NCI-H2196 (cell line): ENCODE measurements around the gene GRIN2A.

Experiments
- DNase-seq: peaks from one replicate; lab custom pipeline; 2025; ENCODE audit not compliant: unreplicated experiment; lab: John Stamatoyannopoulos, UW

The GRIN2A gene

DNA sequence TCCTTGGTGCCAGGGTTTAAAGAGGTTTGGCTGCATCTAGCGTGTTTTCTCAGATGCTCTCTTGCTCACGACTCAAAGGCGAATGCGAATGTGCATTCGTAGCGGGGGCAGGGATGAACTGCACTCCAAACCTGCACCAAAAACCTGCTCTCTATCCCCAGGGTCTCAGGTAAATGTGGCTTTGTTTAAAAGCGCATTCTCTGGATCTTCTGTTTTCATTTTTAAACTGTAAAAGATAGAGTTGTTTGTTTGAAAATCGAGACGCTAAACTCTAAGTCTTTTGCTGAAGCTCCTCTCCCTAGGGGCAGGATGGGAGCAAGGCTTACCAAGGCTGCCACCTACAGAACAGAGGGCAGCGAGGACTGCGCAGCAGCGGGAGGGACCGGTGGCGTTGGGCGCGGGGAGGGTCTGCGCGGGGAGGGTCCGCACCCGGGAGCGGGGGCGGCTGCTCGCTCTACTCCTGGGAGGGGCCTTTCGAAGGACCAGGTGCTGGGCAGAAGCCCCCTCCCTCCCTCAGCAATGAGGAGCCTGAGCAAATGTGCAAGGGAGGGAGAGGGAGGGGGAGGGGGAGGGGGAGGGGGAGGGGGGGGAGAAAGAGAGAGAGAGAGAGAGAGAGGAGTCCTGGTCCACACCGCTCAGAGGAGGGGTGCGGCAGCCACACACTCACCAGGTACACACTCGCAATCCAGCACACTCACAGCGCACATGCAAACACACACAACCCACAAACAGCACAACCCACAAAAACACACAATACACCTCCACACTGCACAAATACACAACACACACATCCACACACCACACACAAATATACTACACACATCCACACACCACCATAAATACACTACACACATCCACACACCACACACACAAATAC is 142.8 kb downstream of the GRIN2A start:
- DNase-seq = no peak

DNA sequence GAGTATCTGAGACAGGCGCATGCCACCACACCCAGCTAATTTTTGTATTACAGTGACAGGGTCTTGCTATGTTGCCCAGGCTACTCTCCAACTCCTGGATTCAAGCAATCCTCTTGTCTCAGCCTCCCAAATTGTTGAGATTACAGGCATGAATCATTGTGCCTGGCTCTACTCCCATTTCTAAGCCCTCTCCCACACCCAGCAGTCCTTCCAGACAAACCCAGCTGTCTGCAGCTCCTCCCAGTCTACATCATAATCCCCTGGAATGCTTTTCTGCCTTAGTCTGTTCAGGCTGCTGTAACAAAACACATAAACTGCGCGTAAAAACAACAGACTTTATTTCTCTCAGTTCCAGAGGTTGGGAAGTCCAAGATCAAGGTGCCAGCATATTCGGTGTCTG is 144.5 kb downstream of the GRIN2A start:
- no peak for DNase-seq

DNA sequence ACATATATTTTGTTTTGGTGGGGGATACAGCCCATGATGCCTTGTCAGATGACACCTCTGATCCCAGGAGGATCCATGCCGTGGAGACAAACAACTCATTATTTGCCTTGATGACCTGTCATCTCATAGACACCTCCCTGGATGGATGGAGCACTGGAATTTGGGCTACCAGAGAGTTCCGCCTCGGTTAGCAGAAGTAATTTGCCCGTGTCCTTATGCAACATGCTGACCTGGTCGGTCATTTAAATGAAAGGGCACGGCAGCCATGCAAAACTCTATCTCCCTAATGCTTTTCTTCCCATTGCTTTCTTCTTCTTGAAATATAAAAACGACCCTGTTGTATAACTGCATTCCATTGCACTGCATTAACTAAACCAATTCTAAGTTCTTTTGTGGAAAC is 145.3 kb downstream of the GRIN2A start:
- DNase-seq = no peak

DNA sequence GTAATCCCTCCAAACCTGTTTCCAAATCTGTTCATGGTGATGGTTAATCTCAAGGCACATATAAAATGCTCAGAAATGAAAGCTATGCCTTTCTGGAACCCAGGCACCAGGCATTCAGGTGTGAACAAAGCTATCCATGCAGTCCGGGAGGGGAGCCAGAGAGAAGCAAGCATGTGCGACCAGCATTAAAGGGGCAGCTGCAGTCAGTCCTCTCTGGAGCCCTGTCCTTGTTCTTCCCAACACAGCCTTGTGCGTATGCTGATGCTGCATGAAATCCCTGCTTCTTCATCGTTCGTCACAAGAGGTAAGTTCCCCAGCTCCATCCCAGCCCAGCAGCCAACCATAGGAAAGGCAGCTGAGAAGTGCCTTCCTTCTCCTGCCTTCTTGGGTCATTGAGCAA is 148.7 kb downstream of the GRIN2A start:
- DNase-seq = no peak

DNA sequence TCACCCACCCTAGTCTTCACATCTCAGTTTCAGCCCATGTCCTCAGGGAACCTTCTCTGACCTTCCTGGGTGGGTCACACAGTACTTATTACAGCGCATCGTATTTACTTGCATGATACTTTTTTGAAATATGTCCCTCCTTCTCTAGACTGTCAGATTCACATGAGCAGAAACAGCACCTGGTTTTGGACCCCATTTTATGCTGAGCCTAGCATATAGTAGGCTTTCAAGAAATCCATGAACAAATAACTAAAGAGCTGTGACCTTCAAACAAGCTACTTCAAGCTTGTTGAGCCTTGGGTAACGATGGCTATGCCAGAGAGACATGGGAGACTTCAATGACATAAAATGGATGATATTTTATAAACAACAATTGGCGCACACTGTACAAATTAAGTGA is 150.3 kb downstream of the GRIN2A start:
- no peak for DNase-seq

DNA sequence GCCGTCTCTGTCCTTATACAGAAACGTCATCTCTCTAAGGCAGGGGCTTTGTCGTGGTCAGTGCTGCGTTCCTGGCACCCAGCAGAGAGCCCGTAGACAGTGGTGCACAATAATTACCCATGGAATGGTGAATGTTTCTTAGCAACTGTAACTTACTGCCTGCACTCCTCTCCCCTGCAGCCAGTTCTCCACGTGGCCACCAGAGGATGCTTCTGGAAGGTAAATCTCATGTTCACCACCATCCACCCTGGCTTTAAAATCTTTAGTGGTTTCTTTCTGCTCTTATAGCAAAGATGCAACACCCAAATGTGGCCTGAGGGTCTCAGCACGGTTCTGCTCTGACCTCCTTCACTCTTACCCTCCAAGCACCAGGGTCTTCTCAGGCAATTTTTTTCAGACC is 150.8 kb downstream of the GRIN2A start:
- DNase-seq = no peak

DNA sequence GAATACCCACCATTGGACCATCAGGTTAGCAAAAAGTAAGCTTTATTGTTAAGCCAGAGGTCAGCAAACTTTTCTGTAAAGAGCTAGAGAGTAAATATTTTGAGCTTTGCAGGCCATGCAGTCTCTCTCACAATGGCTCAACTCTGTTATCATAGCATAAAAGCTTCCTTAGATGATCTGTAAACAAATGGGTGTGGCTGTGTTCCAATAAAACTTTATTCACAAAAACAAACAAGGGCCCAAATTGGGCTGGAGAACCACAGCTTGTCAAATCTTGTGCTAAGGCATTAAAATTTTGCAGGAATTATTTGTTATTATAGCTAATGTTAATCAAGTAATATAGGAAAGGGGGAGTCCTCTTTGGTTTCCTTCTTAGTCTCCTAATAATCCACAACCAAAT is 153.6 kb downstream of the GRIN2A start:
- DNase-seq = no peak

DNA sequence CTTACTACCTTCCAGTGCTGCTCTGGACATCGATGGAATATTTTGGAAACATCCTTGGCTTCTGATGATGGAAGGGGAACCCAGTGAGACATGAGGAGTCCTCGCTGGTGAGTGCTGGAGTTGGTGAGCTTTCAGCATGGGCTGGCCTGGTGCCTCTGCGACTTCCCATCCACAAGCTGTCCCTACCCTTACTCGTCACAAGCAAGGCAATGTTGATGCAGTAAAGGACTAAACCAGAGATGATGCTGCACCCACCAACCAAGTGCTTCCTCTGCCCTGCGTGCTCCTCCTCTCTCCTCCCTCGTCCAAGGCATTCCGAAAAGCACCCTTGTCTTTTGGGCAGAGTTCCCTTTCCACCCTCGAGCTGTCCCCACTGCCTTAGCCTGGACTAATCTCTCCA is 154.7 kb downstream of the GRIN2A start:
- no peak for DNase-seq

DNA sequence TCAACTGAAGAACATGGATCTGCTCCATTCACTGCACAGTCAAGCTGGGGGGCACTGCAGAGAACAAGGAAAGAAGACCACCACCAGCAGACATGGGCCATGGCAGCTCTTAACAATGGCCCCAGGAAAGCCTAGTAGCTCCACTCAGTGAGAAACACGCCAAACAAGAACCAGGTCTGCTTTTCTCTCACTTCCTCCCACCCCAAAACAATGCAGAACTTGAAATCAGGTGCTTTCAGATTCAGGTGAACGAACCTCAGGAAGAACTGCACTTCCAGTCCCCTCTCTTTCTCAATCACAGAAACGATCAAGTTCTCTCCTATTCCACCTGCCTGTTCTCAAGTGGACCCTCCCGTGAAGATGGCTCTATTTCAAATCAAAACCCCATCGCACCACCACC is 155.6 kb downstream of the GRIN2A start:
- DNase-seq = no peak

DNA sequence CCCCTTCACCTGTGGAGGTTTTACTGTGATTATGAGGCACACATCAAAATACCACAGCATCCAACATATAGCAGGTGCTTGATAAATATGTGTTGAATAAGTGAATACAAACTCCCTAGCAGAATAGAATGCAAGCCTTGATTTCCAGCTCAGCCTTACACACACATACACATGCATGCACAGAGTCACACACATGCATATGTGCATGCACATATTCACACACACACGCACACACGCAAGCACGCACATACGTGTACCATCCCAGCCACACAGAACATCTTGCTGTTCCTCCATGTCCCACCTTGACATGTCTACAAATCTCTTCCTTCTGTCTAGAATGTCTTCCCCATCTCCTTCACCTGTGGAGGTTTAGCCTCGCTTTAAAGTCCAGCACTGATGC is 160.1 kb downstream of the GRIN2A start:
- DNase-seq = no peak

DNA sequence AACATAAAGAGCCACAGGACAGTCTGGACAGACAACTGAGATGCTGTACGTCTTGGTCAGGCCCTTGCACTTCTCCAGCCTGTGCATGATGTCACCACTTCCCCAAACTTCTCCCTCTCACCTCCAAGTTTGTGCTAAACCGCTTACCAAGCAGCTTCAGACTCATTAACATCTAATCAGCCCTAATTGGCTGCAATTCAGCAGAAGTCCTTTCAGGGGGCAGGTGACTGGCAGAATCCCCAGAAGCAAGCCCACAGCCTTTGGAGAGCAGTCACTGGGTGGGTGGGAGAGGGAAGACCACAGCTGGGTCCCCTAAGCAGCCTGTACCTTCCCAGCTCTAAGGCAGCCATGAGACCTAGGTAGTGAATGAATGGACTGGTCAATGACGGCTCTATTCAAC is 161.4 kb downstream of the GRIN2A start:
- DNase-seq = no peak

DNA sequence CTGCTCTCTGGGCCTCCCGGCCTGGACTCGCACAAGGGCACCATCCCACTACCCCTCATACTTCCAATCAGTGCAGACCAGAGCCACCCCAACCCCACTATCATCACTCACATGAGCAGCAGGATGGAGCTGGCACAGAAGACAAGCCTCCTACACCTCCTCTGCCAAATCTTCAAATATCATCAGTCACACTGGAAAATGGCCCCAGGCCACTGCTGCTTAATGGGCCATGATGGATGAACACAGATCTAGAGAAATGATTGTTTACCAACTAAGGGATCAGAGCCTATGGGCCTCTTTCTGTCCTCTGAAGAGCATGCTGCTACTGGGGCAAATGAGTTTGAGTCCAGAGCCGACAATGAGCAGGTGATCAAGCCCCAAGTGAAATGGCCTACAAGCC is 165.5 kb downstream of the GRIN2A start:
- no peak for DNase-seq

DNA sequence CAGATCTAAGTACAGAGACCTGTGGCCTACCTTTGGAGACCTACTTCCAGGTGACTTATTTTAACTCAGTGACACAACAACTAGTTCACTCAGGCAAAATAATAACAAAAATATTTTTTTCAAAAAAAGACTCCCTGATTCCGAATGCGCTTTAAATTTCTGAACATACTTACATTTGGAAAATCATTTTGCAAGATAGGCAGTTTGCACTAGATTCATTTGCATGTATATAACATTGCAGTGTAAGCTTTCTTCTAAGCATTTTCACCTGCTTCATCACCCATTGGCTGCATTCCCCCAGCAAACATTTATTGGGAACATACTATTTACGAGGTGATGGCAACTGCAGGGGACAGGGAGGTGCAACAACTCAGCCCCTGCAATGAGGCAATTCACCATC is 166.8 kb downstream of the GRIN2A start:
- no peak for DNase-seq

DNA sequence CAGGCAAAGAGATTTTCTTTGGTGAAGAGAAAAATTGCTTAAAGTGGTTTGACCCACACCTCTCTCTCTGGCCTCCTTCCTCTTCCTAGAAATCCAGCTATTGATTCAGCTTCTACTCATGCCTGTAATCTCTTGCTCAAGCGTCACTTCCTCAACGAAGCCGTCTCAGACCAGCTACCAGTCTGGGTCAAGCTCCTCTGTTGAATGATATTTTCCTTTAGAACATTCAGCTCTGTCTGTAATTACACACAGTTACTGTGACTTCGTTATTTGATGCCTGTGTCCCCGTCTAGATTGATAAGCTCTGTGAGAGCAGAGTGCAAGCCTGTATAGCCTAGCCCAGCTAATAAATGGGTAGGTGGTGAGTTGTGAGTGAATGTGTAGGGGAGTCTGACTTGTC is 168.5 kb downstream of the GRIN2A start:
- DNase-seq = no peak

DNA sequence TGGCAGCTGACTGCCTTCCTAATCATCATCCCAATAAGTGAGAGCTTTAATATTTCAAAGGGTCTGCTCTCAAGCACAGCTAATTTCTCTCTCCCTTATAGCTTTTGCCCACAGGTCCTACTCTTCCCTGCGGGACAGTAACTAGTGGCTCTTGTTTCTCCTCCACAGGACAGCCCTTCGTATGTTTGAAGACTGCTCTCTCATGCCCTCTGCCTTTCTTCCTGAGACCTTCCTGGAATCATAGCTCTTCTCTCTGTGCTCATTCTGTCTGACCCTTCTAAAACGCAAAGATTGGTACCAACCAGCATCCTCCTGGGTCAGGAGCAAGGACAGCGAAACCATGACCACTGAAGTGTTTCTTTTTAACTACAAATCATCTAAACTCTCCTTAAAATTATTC is 168.9 kb downstream of the GRIN2A start:
- no peak for DNase-seq

DNA sequence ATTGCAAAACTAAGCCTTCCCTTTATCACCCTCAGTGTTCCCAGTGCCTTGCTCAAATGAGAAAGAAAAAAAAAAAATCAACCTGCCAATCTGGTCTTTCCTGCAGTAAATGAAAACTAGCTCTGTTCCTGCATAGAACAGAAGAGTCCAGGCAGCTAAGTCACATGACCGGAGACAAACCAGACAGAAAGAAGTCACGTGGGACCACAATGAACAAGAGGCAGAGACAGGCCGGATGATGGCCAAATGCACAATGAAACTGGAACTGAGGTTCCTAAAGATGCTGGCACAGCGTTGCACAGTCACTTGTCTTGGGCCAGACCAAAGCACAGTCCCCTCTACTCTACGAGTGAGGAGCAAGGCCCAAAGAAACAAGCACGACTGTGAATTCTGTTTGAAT is 172.5 kb downstream of the GRIN2A start:
- DNase-seq = no peak

DNA sequence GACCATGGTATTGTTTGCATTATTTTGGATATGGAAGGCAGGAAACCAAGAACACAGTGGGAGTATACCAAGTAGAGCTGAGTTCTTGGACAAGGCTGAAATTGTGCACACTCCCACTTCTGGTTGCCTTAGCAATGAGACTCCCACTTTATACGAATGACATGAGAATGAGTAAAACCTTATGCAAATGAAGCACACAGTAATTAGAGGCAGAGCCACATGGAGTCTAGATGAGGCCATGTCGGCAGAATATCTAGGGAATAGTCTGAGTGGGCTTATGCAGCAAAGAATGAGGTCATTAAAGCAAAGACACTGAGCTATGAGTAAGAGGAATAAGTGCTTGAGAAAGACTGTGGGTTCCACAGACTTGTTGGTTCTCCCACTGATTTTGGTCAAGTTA is 178.7 kb downstream of the GRIN2A start:
- DNase-seq = no peak

DNA sequence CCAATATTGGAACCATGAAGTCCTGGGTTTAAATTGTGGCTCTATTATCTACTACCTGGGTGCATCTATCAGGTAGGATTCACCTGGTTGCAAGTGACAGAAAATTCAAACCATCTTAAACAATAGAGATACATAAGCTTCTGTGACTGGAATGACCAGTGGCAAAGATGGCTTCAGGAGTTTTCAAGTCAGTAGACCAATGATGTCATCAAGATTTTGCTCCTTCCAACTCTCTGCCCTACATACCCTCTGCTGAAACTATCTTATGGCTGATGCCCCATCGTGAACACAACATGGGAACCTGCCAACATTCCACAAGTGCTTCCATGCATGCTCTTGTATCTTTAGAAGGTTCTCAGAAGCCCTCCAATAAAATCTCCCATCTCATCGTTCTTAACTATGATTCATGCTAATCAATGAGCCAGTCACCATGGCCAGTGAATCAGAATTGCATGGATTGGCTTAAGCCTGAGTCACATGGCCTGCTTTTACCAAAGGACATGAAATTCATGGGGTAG is 180.9 kb downstream of the GRIN2A start:
- no peak for DNase-seq

DNA sequence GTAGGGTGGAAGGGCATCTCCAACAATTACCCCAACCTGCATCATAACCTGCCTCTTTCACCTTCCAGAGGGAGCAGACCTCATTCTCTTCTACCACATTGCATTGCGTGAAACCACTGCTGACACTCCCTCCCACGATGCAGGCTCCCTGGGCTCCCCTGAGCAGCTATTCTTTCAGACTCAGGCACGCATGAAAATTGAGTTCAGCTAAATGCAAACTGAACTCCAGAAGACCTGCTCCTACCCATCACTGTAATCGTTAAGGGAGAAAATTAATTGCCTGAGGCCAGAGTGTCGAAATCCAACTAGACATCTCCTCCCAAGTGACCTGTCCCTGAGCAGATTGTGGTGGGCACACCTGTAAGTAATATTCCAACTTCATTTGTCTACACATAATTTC is 186.0 kb downstream of the GRIN2A start:
- no peak for DNase-seq

DNA sequence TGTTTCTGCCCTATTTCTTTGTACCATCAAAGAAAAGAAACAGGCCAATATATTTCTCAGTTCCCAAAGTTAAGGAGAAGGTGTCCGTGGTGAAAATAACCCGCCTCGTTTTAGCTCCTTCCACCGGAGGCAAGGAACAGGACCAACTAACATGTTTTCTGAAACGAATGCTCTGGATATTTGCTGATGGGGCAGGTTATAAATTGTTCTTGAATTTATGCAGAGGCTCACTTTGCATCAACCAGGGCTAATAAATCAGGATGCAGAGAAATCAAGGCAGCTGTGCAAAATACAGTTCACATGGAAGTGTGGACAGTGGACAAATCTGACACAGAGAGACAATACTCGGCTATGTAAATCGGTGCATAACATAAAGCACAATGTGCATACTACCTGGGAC is 189.8 kb downstream of the GRIN2A start:
- no peak for DNase-seq

DNA sequence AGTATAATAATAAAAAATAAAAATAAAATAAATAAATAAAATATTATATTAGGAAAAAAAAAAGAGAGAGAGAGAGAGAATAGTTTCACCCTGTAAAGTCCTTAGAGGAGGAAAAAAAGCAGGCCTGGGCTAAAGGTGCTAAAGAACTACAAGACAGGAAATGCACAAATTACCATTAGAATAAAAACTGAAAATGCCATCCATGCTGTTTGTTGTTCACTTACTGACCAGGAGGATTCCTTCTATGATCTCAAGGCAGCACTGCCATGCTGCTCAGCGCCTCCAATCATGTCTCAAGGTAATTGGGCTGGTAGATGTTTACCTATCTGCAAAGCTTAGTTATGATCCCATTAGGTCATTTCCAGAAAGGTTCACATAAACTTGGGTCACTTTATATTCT is 201.2 kb downstream of the GRIN2A start:
- DNase-seq = no peak

DNA sequence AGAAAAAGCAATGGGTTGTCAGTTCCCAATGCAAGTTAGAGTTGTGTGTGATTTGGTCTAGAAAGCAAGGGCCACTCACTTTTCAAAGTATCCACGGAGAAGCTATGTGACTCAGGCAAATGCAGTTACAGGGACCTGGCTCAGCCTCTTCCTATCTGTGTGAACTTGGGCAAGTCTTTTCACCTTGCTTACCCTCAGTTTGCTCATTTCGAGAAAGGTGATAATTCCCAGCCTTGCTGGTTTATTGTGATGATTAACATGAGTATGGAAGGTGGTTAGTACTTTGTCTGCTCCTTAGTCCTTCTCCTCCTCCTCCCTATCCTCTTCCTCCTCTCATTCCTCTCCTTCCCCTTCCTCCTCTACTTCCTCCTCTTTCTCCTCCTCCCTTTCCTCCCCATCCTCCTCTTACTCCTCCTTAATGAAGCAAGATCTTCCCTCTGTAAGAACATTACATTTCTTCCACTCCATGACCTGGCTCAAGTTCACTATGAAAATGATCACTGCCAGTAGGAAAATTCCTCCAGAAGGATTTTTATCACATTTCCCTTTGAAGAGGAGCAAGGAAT is 204.0 kb downstream of the GRIN2A start:
- DNase-seq = no peak
